ENCODE measurements around the gene DOCK2.
"Not testable (repeated sequence)": the region's sequence is repeated elsewhere in the genome, so short reads cannot be mapped to it uniquely, and the experiment has no call there.

DNA sequence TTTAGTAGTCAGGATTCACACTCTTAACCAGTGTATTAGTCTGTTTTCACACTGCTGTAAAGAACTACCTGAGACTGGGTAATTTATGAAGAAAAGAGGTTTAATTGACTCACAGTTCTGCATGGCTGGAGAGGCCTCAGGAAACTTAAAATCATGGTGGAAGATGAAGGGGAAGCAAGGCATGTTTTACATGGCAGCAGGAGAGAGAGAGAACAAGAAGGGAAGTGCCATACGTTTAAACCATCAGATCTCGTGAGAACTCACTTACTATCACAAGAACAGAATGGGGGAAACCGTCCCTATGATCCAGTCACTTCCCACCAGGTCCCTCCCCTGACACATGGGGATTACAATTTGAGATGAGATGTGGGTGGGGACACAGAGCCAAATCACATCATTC is 25.4 kb downstream of the DOCK2 start:
- TF ChIP-seq, protein P1, sequence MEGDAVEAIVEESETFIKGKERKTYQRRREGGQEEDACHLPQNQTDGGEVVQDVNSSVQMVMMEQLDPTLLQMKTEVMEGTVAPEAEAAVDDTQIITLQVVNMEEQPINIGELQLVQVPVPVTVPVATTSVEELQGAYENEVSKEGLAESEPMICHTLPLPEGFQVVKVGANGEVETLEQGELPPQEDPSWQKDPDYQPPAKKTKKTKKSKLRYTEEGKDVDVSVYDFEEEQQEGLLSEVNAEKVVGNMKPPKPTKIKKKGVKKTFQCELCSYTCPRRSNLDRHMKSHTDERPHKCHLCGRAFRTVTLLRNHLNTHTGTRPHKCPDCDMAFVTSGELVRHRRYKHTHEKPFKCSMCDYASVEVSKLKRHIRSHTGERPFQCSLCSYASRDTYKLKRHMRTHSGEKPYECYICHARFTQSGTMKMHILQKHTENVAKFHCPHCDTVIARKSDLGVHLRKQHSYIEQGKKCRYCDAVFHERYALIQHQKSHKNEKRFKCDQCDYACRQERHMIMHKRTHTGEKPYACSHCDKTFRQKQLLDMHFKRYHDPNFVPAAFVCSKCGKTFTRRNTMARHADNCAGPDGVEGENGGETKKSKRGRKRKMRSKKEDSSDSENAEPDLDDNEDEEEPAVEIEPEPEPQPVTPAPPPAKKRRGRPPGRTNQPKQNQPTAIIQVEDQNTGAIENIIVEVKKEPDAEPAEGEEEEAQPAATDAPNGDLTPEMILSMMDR (IDR thresholded peaks at IDR 0.05; ENCODE audit: extremely low read depth in 1 of 2, insufficient read depth in 1 of 2, low read depth in 1 of 2, low read length in 2 of 2), result not testable (repeated sequence)
- TF ChIP-seq POLR2A (IDR thresholded peaks at IDR 0.05; ENCODE audit: low read depth, low read length); EZH2 (IDR thresholded peaks at IDR 0.05; ENCODE audit: borderline replicate concordance, low read depth, low read length, severe bottlenecking); JUN (IDR thresholded peaks at IDR 0.05; ENCODE audit: borderline replicate concordance, insufficient read depth, insufficient read length, low read depth); MYC (IDR thresholded peaks at IDR 0.05; ENCODE audit: low read depth, low read length); POLR2AphosphoS5 (IDR thresholded peaks at IDR 0.05; ENCODE audit: insufficient read depth, low read depth, low read length); FOS (IDR thresholded peaks at IDR 0.05; ENCODE audit: borderline replicate concordance, insufficient read depth, low read length); GATA2 (IDR thresholded peaks at IDR 0.05; ENCODE audit: insufficient read depth, insufficient read length, low read depth, low read length): not testable (repeated sequence)
- TF ChIP-seq, protein P2, sequence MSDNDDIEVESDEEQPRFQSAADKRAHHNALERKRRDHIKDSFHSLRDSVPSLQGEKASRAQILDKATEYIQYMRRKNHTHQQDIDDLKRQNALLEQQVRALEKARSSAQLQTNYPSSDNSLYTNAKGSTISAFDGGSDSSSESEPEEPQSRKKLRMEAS (IDR thresholded peaks at IDR 0.05; ENCODE audit: insufficient read depth, insufficient read length), result not testable (repeated sequence)
